GM10266 (cell line): ENCODE data around the gene LMTK2.
A peak's percentile ranks its signal among the peaks of the same experiment; 100 is the strongest.

Experiments used
- DNase-seq: peaks from one replicate; pipeline ENCODE4 v3.0.0; 2012; ENCODE audit errors: extremely low spot score
- CTCF ChIP-seq: IDR thresholded peaks from 2 replicates; pipeline ENCODE4 v1.5.1; 2012; ENCODE audit warnings: mild to moderate bottlenecking, low read depth; ENCODE audit not compliant: control insufficient read depth, insufficient read depth; ENCODE audit errors: missing control alignments

The LMTK2 gene

GRCh38 chr7:98250789-98251188 is 144.1 kb downstream of the LMTK2 start:
- peak; percentile 62 for DNase-seq

GRCh38 chr7:98251231-98251600 is 144.6 kb downstream of the LMTK2 start:
- peak; percentile 45 for DNase-seq
- TF ChIP-seq CTCF, result no peak

More at GRCh38 chr7:98250789-98251188, 144.1 kb downstream of the LMTK2 start:
- peak; percentile 21 for TF ChIP-seq CTCF

- no peak for TF ChIP-seq CTCF
- peak; percentile 99 for DNase-seq
Measured at GRCh38 chr7:98251601-98252424, 145.2 kb downstream of the LMTK2 start, which contains the start of gene TECPR1. TECPR1 (minus strand) TSS chr7:98252232; CDS start chr7:98246146, 6,086 bp downstream.

- no peak for DNase-seq
- TF ChIP-seq CTCF, result no peak
Measured at GRCh38 chr7:98252425-98253054, 145.9 kb downstream of the LMTK2 start.

- no peak for DNase-seq
- TF ChIP-seq CTCF, result no peak
Measured at GRCh38 chr7:98254516-98254915, 147.9 kb downstream of the LMTK2 start.

GRCh38 chr7:98254951-98255610 is 148.4 kb downstream of the LMTK2 start:
- no peak for TF ChIP-seq CTCF
- DNase-seq, result no peak
